ENCODE results near the gene SLC66A2. TPM values are rescaled to one million over a fixed set of nuclear protein-coding genes. Genes with fewer than 3 reads are reported as not detected.
A peak's percentile ranks its signal among the peaks of the same experiment; 100 is the strongest.

The SLC66A2 gene
- total and polyA plus RNA-seq, 2 of the 13 experiments (the other 11 are each of a cell fraction or from before 2014, with no cell fraction given), result 33.5 to 41.9 TPM

GRCh38 chr18:79887181-79888000 is 64.1 kb downstream of the SLC66A2 start:
- intact Hi-C loops (cut with micrococcal nuclease; ENCODE audit: unreplicated experiment), result no loop called here
- Histone ChIP-seq H3K4me2 (ENCODE audit: low read depth, low read length) (no peak overlapping the region), H3K9me3 (ENCODE audit: low read length) (peaks cover 2% of the 10 kb centered on the region; the same call in 1 of the 2 replicates), H3K27me3 (ENCODE audit: control insufficient read depth in 1 of 2, insufficient read depth in 2 of 2, low read length in 2 of 2) (peaks cover 4 to 30% of the 10 kb centered on the region in 2 experiments), H4K20me1 (ENCODE audit: insufficient read depth, low read length) (no peaks in the 10 kb centered on the region), H3K79me2 (ENCODE audit: insufficient read depth, low read length) (no peaks in the 10 kb centered on the region), H3K36me3 (replicated peaks in 1 of 2; ENCODE audit: control insufficient read depth in 1 of 2, insufficient read depth in 2 of 2, low read length in 2 of 2) (no peaks in the 10 kb centered on the region), H3K27ac (ENCODE audit: extremely low read length, insufficient read depth, low read length) (no peak overlapping the region), H3K9ac (ENCODE audit: insufficient read depth, low read depth, low read length) (no peak overlapping the region), H2AFZ (ENCODE audit: low read length) (no peak overlapping the region), H3K4me1 (ENCODE audit: insufficient read depth, low read length) (peaks cover 9% of the 10 kb centered on the region), H3K4me3 (replicated peaks in 1 of 3; ENCODE audit: insufficient read depth in 1 of 3, low read depth in 2 of 3, low read length in 3 of 3) (no peak overlapping the region)
- DNase-seq (ENCODE audit: low spot score) (no peak), ATAC-seq (peak; percentile 53), FAIRE-seq (no peak)
- ChIA-PET POLR2A (no interaction called here), CTCF (ENCODE audit: low intra/inter-chr PET ratio, low total read pairs) (no interaction called here)
- in situ Hi-C loops (cut with HindIII; ENCODE audit: extremely low pct_ligation_motif_present, low pct_unique_long_range_greater_than_20kb), result no loop called here
- TF ChIP-seq ATM (IDR thresholded peaks at IDR 0.05; ENCODE audit: borderline replicate concordance), result no peak
- TF ChIP-seq MXD3 (CRISPR knock-in tag; IDR thresholded peaks at IDR 0.05), result no peak
- TF ChIP-seq MAFF (IDR thresholded peaks at IDR 0.05; ENCODE audit: low read depth, low read length), result peak; percentile 23; the same call in 1 of the 2 replicates
- peak; percentile 39 to 53; a peak in 2 of 4 replicates for TF ChIP-seq MAFK (conservative IDR thresholded peaks at IDR 0.05 in 1 of 2, IDR thresholded peaks at IDR 0.05 in 1 of 2; ENCODE audit: low read length in 2 of 2)
- 5% methylated on average over 7 of the region's 30 CpGs for WGBS (ENCODE audit: low lambda C conversion rate)
- no TSS peak for BruUV-seq (replicated peaks)

- in situ Hi-C loops (cut with HindIII; ENCODE audit: extremely low pct_ligation_motif_present, low pct_unique_long_range_greater_than_20kb) (no loop called here), intact Hi-C loops (cut with micrococcal nuclease; ENCODE audit: unreplicated experiment) (no loop called here)
- H3K27me3 ChIP-seq (ENCODE audit: control insufficient read depth in 1 of 2, insufficient read depth in 2 of 2, low read length in 2 of 2), result peaks cover 4 to 42% of the 10 kb centered on the region in 2 experiments
- no peak for FAIRE-seq
- 9% methylated on average over 6 of the region's 25 CpGs for WGBS (ENCODE audit: low lambda C conversion rate)
- no peak overlapping the region for H3K4me2 ChIP-seq (ENCODE audit: low read depth, low read length)
- ChIA-PET POLR2A (no interaction called here), CTCF (ENCODE audit: low intra/inter-chr PET ratio, low total read pairs) (no interaction called here)
- H3K4me3 ChIP-seq (replicated peaks in 1 of 3; ENCODE audit: insufficient read depth in 1 of 3, low read depth in 2 of 3, low read length in 3 of 3), result no peak overlapping the region
- no peak for TF ChIP-seq NFKB2 (CRISPR knock-in tag; IDR thresholded peaks at IDR 0.05; ENCODE audit: borderline replicate concordance)
- peak; percentile 39; the same call in 1 of the 2 replicates for TF ChIP-seq CTCF (CRISPR knock-in tag; IDR thresholded peaks at IDR 0.05)
- TF ChIP-seq STAG1 (CRISPR knock-in tag; IDR thresholded peaks at IDR 0.05), result peak; percentile 51
- TF ChIP-seq ZNF230 (CRISPR knock-in tag; IDR thresholded peaks at IDR 0.05), result no peak
- no peak for TF ChIP-seq MTF1 (CRISPR knock-in tag; IDR thresholded peaks at IDR 0.05)
- TF ChIP-seq WIZ (CRISPR knock-in tag; IDR thresholded peaks at IDR 0.05), result no peak
- TF ChIP-seq ZNF576 (CRISPR knock-in tag; IDR thresholded peaks at IDR 0.05), result no peak
- H4K20me1 ChIP-seq (ENCODE audit: insufficient read depth, low read length), result no peaks in the 10 kb centered on the region
- no peak overlapping the region for H3K9ac ChIP-seq (ENCODE audit: insufficient read depth, low read depth, low read length)
- H3K9me3 ChIP-seq (ENCODE audit: low read length), result no peaks in the 10 kb centered on the region
- no peaks in the 10 kb centered on the region for H3K36me3 ChIP-seq (replicated peaks in 1 of 2; ENCODE audit: control insufficient read depth in 1 of 2, insufficient read depth in 2 of 2, low read length in 2 of 2)
- DNase-seq (ENCODE audit: low spot score), result no peak
- no TSS peak for BruUV-seq (replicated peaks)
- peak; percentile 66 for ATAC-seq
- no peaks in the 10 kb centered on the region for H3K79me2 ChIP-seq (ENCODE audit: insufficient read depth, low read length)
- H3K27ac ChIP-seq (ENCODE audit: extremely low read length, insufficient read depth, low read length), result no peak overlapping the region
- H2AFZ ChIP-seq (ENCODE audit: low read length), result no peak overlapping the region
- peaks cover 9% of the 10 kb centered on the region for H3K4me1 ChIP-seq (ENCODE audit: insufficient read depth, low read length)
Measured at GRCh38 chr18:79884963-79885728, 66.3 kb downstream of the SLC66A2 start.
